Hematopoietic multipotent progenitor cell (in vitro differentiated cells): Measurements from ENCODE around the gene ESYT1. TPM values are rescaled to one million over a fixed set of nuclear protein-coding genes. Genes with fewer than 3 reads are reported as not detected.
"Not testable (repeated sequence)": the region's sequence is repeated elsewhere in the genome, so short reads cannot be mapped to it uniquely, and the experiment has no call there.

ENCODE experiments used
- DNase-seq, 3 donors: peaks; one replicate each; pipeline ENCODE4 v3.0.0-alpha.2; 2011 to 2015; ENCODE audit warnings: low read depth in 2 of 3, low spot score in 2 of 3
- total RNA-seq: library from RNA; depleted of rRNA; stranded (reverse); fragments of >200 nt; gene quantifications from one replicate; pipeline ENCODE4 v1.2.3, GENCODE V29; 2012

Gene ESYT1
- total RNA-seq, 1 donor = 254 TPM

GRCh38 chr12:56104109-56104814 lies 23.8 kb upstream of the ESYT1 start, which contains the start of gene PA2G4:
Gene PA2G4, plus strand, starts transcription at chr12:56104559. Its CDS starts 179 bp downstream, at chr12:56104738.
- peak; percentile 84 to 99 (median 99) for DNase-seq

- DNase-seq = peak in 2 of 3 donors; percentile 25 to 29
These were observed 23.1 kb upstream of the ESYT1 start for GRCh38 chr12:56104815-56105608.

GRCh38 chr12:56105609-56105902 lies 22.5 kb upstream of the ESYT1 start:
- DNase-seq = no peak

- no peak for DNase-seq
These were observed 20.8 kb upstream of the ESYT1 start for GRCh38 chr12:56107242-56107641.

GRCh38 chr12:56110571-56110970 lies 17.5 kb upstream of the ESYT1 start:
- no peak for DNase-seq

- DNase-seq = no peak
These were observed 14.0 kb upstream of the ESYT1 start for GRCh38 chr12:56114084-56114483.

GRCh38 chr12:56115329-56115728 lies 12.7 kb upstream of the ESYT1 start:
- no peak for DNase-seq

GRCh38 chr12:56116267-56117081 lies 11.6 kb upstream of the ESYT1 start, which contains the start of gene RPL41:
Gene RPL41, plus strand, starts transcription at chr12:56116633.
- DNase-seq = peak; percentile 91 to 97 (median 94)

GRCh38 chr12:56117082-56117706 lies 10.9 kb upstream of the ESYT1 start:
- DNase-seq = not testable (repeated sequence)

GRCh38 chr12:56117778-56118687 lies 10.0 kb upstream of the ESYT1 start, which contains the start of gene ZC3H10:
Gene ZC3H10, plus strand, starts transcription at chr12:56118266. Its CDS starts 2,297 bp downstream, at chr12:56120563.
- DNase-seq = peak; percentile 96 to 100 (median 99)

GRCh38 chr12:56118688-56119357 lies 9.2 kb upstream of the ESYT1 start:
- DNase-seq = no peak

- peak in 2 of 3 donors; percentile 73 to 88 for DNase-seq
These were observed 8.7 kb upstream of the ESYT1 start for GRCh38 chr12:56119361-56119796.

- no peak for DNase-seq
These were observed 7.8 kb upstream of the ESYT1 start for GRCh38 chr12:56120158-56120846.

- DNase-seq = no peak
These were observed 6.7 kb upstream of the ESYT1 start for GRCh38 chr12:56121204-56121870.

GRCh38 chr12:56122637-56123036 lies 5.4 kb upstream of the ESYT1 start:
- DNase-seq = no peak

GRCh38 chr12:56124133-56124532 lies 3.9 kb upstream of the ESYT1 start:
- no peak for DNase-seq

- peak in 2 of 3 donors; percentile 66 to 78 for DNase-seq
These were observed 1.3 kb upstream of the ESYT1 start for GRCh38 chr12:56126732-56127239.
